Suprapubic skin (tissue), 3 donors: ENCODE measurements around the gene CHST9.

Experiments
- CTCF ChIP-seq, 2 donors: fragments of 200-600 bp in 1 of 2; fragments of 450-650 bp in 1 of 2; sonication (generic) in 1 of 2; IDR thresholded peaks; one replicate each; pipeline ENCODE4 v1.5.1; 2016 to 2019; ENCODE audit warnings: antibody characterized with exemption in 2 of 2, mild to moderate bottlenecking in 1 of 2, moderate library complexity in 1 of 2
- EP300 ChIP-seq: sonication (generic); formaldehyde crosslinking; IDR thresholded peaks from one replicate; pipeline ENCODE4 v1.6.1; 2017; ENCODE audit warnings: antibody characterized with exemption

GRCh38 chr18:27110319-27110718 lies 74.8 kb downstream of the CHST9 start:
- TF ChIP-seq EP300 (no peak), CTCF (IDR thresholded peaks at IDR 0.05) (no peak)
